ENCODE measurements around the gene MR1. TPM values are rescaled to one million over a fixed set of nuclear protein-coding genes. Genes with fewer than 3 reads are reported as not detected.

Gene MR1
- 10 to 100 TPM; 18.3 to 30.7 (median 22.7) TPM for total RNA-seq
- total RNA-seq (2013): 32.4 TPM
- 18.7 to 72.5 (median 37.5) reads per million in 29 experiments for total RNA-seq

DNA sequence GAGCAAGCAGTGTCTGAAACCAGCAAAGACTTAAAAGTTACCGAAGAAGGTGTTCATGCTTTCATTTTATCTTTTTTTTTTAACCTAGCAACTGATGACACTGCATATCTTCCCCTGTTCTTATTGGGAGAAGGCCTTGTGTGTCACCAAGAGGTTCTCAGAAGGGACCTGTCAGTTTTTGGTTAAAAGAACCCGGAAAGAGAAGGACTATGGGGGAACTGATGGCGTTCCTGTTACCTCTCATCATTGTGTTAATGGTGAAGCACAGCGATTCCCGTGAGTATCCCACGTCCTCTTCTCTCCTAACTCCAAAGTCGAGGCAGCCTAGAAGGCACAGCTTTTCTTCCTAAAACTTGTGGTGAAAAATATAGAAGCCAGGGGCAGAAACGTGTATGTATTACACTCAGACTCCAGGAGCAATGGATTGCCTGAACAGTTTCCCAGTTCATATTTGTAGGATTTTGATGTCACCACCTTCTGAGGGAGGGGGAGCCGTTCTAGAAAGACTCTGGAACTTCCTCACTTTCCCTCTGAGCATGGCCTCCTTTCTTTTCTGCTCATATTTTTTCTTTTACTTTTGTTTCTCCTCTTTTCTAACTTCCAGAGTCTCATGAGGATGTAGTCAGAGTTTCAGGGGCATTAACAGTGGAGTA is at the start of gene MR1:
Gene MR1 (plus strand): TSS at position 185 of the 653 bp plus-strand sequence. CDS start 25 bp downstream, at position 210.
- Mint-ChIP-seq H3K27ac (peak within 1 kb of the TSS; percentile 99 to 100), H3K27me3 (no peaks in the 10 kb centered on the region), H3K36me3 (peaks cover 10% of the 10 kb centered on the region), H3K4me1 (peaks cover 60 to 67% (median 60%) of the 10 kb centered on the region in 3 donors), H3K4me3 (peak within 1 kb of the TSS; percentile 94 to 99 (median 95)), H3K9me3 (no peaks in the 10 kb centered on the region)
- ATAC-seq (replicated peaks in 1 of 4) (peak; percentile 97 to 98 (median 98)), DNase-seq (peak in 30 of 35 experiments; percentile 10 to 89 (median 32))
- peaks cover 0 to 12% of the 10 kb centered on the region in 2 donors for H3K36me3 ChIP-seq (ENCODE audit: control insufficient read depth in 2 of 2, extremely low read depth in 1 of 2, insufficient read depth in 1 of 2, low read length in 1 of 2)
- peak within 1 kb of the TSS; percentile 63 to 87 for H3K4me3 ChIP-seq (ENCODE audit: control insufficient read depth in 1 of 2, extremely low read depth in 1 of 2, low read length in 1 of 2)
- H3K4me1 ChIP-seq (ENCODE audit: control insufficient read depth in 1 of 2, extremely low read depth in 1 of 2, insufficient read depth in 2 of 2, low read length in 2 of 2): peaks cover 31 to 46% of the 10 kb centered on the region in 2 experiments
- 0% methylated on average over 1 of the region's 9 CpGs for WGBS (ENCODE audit: insufficient coverage)
- ChIA-PET CTCF (interaction anchor here (0.6 to 1.6 kb wide), 15 partner anchors 9 to 1219 kb away, joined by 3 to 11 read pairs (median 3); partner anchors contain the start of genes IER5 (in 1 of the 2) and STX6 (in 1 of the 2)), POLR2A (interaction anchor here (0.5 to 1.7 kb wide), 11 partner anchors 9 to 1152 kb away, joined by 3 to 17 read pairs (median 4); partner anchors contain the start of genes STX6 (in 1 of the 2) and TOR1AIP1 (in 1 of the 2))
- no peaks in the 10 kb centered on the region for H3K9me3 ChIP-seq
- H3K27me3 ChIP-seq (replicated peaks in 1 of 2; ENCODE audit: control insufficient read depth in 2 of 2, extremely low read depth in 1 of 2, insufficient read depth in 2 of 2, low read length in 1 of 2): no peaks in the 10 kb centered on the region
- peak within 1 kb of the TSS; percentile 94 for H3K27ac ChIP-seq (ENCODE audit: low read length)

- Mint-ChIP-seq H3K27me3 (no peaks in the 10 kb centered on the region), H3K4me1 (peaks cover 0 to 4% (median 1%) of the 10 kb centered on the region in 3 donors), H3K4me3 (no peak overlapping the region), H3K36me3 (peaks cover 68% of the 10 kb centered on the region), H3K27ac (no peak overlapping the region), H3K9me3 (no peaks in the 10 kb centered on the region)
- CTCF ChIA-PET: interaction anchor here in 1 of 2 donors (1.0 kb wide), 1 partner anchor 154 kb away, joined by 3 read pairs; no protein-coding TSS in a partner anchor
- Histone ChIP-seq H3K9me3 (no peaks in the 10 kb centered on the region), H3K27me3 (replicated peaks in 1 of 2; ENCODE audit: control insufficient read depth in 2 of 2, extremely low read depth in 1 of 2, insufficient read depth in 2 of 2, low read length in 1 of 2) (no peaks in the 10 kb centered on the region), H3K4me3 (ENCODE audit: control insufficient read depth in 1 of 2, extremely low read depth in 1 of 2, low read length in 1 of 2) (no peak overlapping the region), H3K27ac (ENCODE audit: low read length) (no peak overlapping the region), H3K36me3 (ENCODE audit: control insufficient read depth in 2 of 2, extremely low read depth in 1 of 2, insufficient read depth in 1 of 2, low read length in 1 of 2) (peaks cover 16 to 77% of the 10 kb centered on the region in 2 donors), H3K4me1 (ENCODE audit: control insufficient read depth in 1 of 2, extremely low read depth in 1 of 2, insufficient read depth in 2 of 2, low read length in 2 of 2) (no peaks in the 10 kb centered on the region)
- no peak for ATAC-seq (replicated peaks in 1 of 4)
- POLR2A ChIA-PET: no interaction called here
- DNase-seq: no peak
- WGBS (ENCODE audit: insufficient coverage): 97% methylated on average over 5 of the region's 8 CpGs
Measured at GRCh38 chr1:180988253-180988752, 45.5 kb upstream of the MR1 start.

GRCh38 chr1:180994262-180994661 is 39.5 kb upstream of the MR1 start:
- Histone ChIP-seq H3K36me3 (ENCODE audit: control insufficient read depth in 2 of 2, extremely low read depth in 1 of 2, insufficient read depth in 1 of 2, low read length in 1 of 2) (peaks cover 5 to 49% of the 10 kb centered on the region in 2 donors), H3K9me3 (no peaks in the 10 kb centered on the region), H3K4me3 (ENCODE audit: control insufficient read depth in 1 of 2, extremely low read depth in 1 of 2, low read length in 1 of 2) (no peak overlapping the region), H3K4me1 (ENCODE audit: control insufficient read depth in 1 of 2, extremely low read depth in 1 of 2, insufficient read depth in 2 of 2, low read length in 2 of 2) (no peaks in the 10 kb centered on the region), H3K27ac (ENCODE audit: low read length) (no peak overlapping the region), H3K27me3 (replicated peaks in 1 of 2; ENCODE audit: control insufficient read depth in 2 of 2, extremely low read depth in 1 of 2, insufficient read depth in 2 of 2, low read length in 1 of 2) (no peaks in the 10 kb centered on the region)
- no peak overlapping the region for H3K4me3 Mint-ChIP-seq
- ChIA-PET POLR2A (interaction anchor here in 1 of 2 donors (0.7 kb wide), 1 partner anchor 442 kb away, joined by 3 read pairs; no protein-coding TSS in a partner anchor), CTCF (no interaction called here)
- H3K9me3 Mint-ChIP-seq: no peaks in the 10 kb centered on the region
- no peak for DNase-seq
- H3K27me3 Mint-ChIP-seq: no peaks in the 10 kb centered on the region
- no peak overlapping the region for H3K27ac Mint-ChIP-seq
- peaks cover 0 to 7% (median 0%) of the 10 kb centered on the region in 3 donors for H3K4me1 Mint-ChIP-seq
- H3K36me3 Mint-ChIP-seq: peaks cover 45% of the 10 kb centered on the region
- ATAC-seq (replicated peaks in 1 of 4): no peak
- WGBS (ENCODE audit: insufficient coverage): 83% methylated on average over 1 of the region's 3 CpGs

DNA sequence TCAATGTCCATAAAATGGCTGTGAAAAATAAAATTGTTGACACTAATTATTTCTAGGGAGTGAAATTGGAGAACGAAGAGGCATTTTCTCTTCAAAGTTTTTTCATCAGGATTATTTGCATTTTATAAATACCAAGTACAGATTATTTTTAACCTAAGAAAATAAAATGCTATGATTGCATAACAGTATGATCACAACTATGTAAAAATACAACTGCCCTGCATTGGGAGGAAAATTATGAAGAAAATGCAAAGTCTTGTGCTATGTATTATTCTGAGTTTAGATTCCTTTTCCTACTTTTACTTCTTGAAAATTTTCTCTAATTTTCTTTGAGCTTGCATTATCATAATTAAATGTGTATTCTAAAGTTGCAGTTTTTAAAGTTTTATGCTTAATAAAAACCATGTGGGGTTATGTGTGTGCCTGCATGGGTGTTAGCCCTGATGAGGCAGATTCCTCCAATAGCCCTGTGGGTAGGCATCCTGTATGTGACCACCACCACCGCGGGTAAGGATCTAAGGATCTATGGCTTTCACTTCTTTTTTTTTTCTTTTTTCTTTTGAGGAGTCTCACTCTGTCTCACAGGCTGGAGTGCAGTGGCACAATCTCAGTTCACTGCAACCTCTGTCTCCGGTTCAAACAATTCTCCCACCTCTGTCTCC is 35.8 kb upstream of the MR1 start:
- peaks cover 44% of the 10 kb centered on the region for H3K36me3 Mint-ChIP-seq
- Histone ChIP-seq H3K9me3 (no peaks in the 10 kb centered on the region), H3K4me3 (ENCODE audit: control insufficient read depth in 1 of 2, extremely low read depth in 1 of 2, low read length in 1 of 2) (no peak overlapping the region), H3K36me3 (ENCODE audit: control insufficient read depth in 2 of 2, extremely low read depth in 1 of 2, insufficient read depth in 1 of 2, low read length in 1 of 2) (peaks cover 7 to 44% of the 10 kb centered on the region in 2 donors), H3K4me1 (ENCODE audit: control insufficient read depth in 1 of 2, extremely low read depth in 1 of 2, insufficient read depth in 2 of 2, low read length in 2 of 2) (no peaks in the 10 kb centered on the region), H3K27me3 (replicated peaks in 1 of 2; ENCODE audit: control insufficient read depth in 2 of 2, extremely low read depth in 1 of 2, insufficient read depth in 2 of 2, low read length in 1 of 2) (no peaks in the 10 kb centered on the region), H3K27ac (ENCODE audit: low read length) (no peak overlapping the region)
- peaks cover 0 to 9% (median 7%) of the 10 kb centered on the region in 3 donors for H3K4me1 Mint-ChIP-seq
- H3K27me3 Mint-ChIP-seq: no peaks in the 10 kb centered on the region
- no peaks in the 10 kb centered on the region for H3K9me3 Mint-ChIP-seq
- no peak overlapping the region for H3K27ac Mint-ChIP-seq
- ChIA-PET CTCF (no interaction called here), POLR2A (no interaction called here)
- no peak overlapping the region for H3K4me3 Mint-ChIP-seq
- ATAC-seq (replicated peaks in 1 of 4) (no peak), DNase-seq (no peak)
- no CpG with 5 or more reads among the region's 4 CpGs for WGBS (ENCODE audit: insufficient coverage)

GRCh38 chr1:181001091-181001780 is 32.5 kb upstream of the MR1 start:
- H3K36me3 Mint-ChIP-seq: peaks cover 58% of the 10 kb centered on the region
- Histone ChIP-seq H3K9me3 (no peaks in the 10 kb centered on the region), H3K36me3 (ENCODE audit: control insufficient read depth in 2 of 2, extremely low read depth in 1 of 2, insufficient read depth in 1 of 2, low read length in 1 of 2) (peaks cover 19 to 53% of the 10 kb centered on the region in 2 donors), H3K4me3 (ENCODE audit: control insufficient read depth in 1 of 2, extremely low read depth in 1 of 2, low read length in 1 of 2) (no peak overlapping the region), H3K4me1 (ENCODE audit: control insufficient read depth in 1 of 2, extremely low read depth in 1 of 2, insufficient read depth in 2 of 2, low read length in 2 of 2) (no peaks in the 10 kb centered on the region), H3K27ac (ENCODE audit: low read length) (no peak overlapping the region), H3K27me3 (replicated peaks in 1 of 2; ENCODE audit: control insufficient read depth in 2 of 2, extremely low read depth in 1 of 2, insufficient read depth in 2 of 2, low read length in 1 of 2) (no peaks in the 10 kb centered on the region)
- no peak overlapping the region for H3K4me3 Mint-ChIP-seq
- peaks cover 0 to 16% (median 3%) of the 10 kb centered on the region in 3 donors for H3K4me1 Mint-ChIP-seq
- H3K9me3 Mint-ChIP-seq: no peaks in the 10 kb centered on the region
- DNase-seq (no peak), ATAC-seq (replicated peaks in 1 of 4) (no peak)
- ChIA-PET POLR2A (interaction anchor here in 1 of 2 donors (0.6 kb wide), 1 partner anchor 19 kb away, joined by 5 read pairs; no protein-coding TSS in a partner anchor), CTCF (interaction anchor here (0.6 to 1.0 kb wide), 5 partner anchors 10 to 439 kb away, joined by 3 to 4 read pairs (median 3); no protein-coding TSS in a partner anchor)
- no peaks in the 10 kb centered on the region for H3K27me3 Mint-ChIP-seq
- WGBS (ENCODE audit: insufficient coverage): no CpG with 5 or more reads among the region's 7 CpGs
- no peak overlapping the region for H3K27ac Mint-ChIP-seq

Measured in T-cell (primary cell).